Embryonic facial prominence (tissue), 1 donor: Measurements from ENCODE around the gene CTAGE6.
"Not testable (repeated sequence)": the region's sequence is repeated elsewhere in the genome, so short reads cannot be mapped to it uniquely, and the experiment has no call there.

Experiments
- DNase-seq: peaks from one replicate; pipeline ENCODE4 v3.0.0-alpha.2; 2016; ENCODE audit errors: extremely low spot score

The CTAGE6 gene

GRCh38 chr7:143720335-143720734, 37.2 kb downstream of the CTAGE6 start:
- not testable (repeated sequence) for DNase-seq

- DNase-seq, result not testable (repeated sequence)
Measured at GRCh38 chr7:143715543-143716193, 41.8 kb downstream of the CTAGE6 start.

GRCh38 chr7:143714581-143715454, 42.7 kb downstream of the CTAGE6 start:
- not testable (repeated sequence) for DNase-seq

- DNase-seq, result not testable (repeated sequence)
Measured at GRCh38 chr7:143712381-143712780, 45.1 kb downstream of the CTAGE6 start.

GRCh38 chr7:143711727-143712324, 45.7 kb downstream of the CTAGE6 start:
- DNase-seq, result not testable (repeated sequence)

GRCh38 chr7:143709895-143710294, 47.6 kb downstream of the CTAGE6 start:
- not testable (repeated sequence) for DNase-seq
